ENCODE results near the gene MAPK4. TPM values are rescaled to one million over a fixed set of nuclear protein-coding genes. Genes with fewer than 3 reads are reported as not detected.

Gene MAPK4
- total RNA-seq: not detected in 2 replicates

DNA sequence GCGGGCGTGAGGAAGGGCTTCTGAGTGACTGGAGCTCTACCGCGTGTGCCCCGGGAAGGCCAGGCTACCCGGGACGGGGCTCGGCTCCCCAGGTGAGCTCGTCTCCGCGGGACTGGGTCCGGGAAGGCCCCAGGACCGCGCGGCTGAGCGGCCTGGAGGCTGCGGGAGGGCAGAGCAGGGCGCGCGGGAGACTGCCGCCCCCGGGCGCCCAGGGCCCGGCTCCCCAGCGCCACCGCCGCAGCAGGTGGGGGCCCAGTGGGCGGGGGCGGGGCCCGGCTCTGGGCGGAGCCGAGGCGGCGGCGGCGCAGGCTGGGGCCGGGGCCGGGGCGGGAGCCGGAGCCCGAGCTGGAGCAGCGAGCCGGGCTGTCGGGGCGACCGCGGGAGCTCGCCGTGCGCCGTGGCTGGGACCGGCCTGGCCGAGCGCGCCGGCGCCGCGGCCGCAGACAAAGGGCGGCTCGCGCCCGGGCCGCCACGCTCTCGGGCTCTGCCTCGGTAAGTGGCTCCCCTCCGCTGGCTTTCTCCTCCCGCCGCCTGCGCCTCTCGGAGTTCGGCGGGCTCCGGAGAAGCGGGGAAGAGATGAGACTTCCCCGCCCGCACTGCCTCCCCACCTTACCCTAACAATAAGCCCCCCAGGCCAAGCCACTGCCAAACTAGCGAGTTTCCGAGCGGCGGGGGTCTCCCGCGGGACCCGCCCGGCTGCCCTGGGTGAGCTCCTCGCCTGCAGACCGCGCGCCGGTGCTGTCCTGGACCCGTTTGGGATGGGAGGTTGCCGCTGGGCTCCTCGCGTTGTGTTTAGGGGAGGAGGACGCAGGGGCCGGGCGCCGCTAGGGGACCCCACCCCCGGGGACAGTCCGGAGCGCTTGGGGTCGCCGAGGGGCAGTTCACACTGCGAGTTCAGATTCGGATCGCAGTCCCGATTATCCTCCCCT lies at the start of gene MAPK4:
Gene MAPK4, plus strand, starts transcription at position 336 of the 929 bp plus-strand sequence. CDS start 103,872 bp downstream, outside the sequence.

Other genes with a start within 250 kb of the MAPK4 start
- gene SKA1, start 185.0 kb upstream of the MAPK4 start, total RNA-seq: 21.1 and 34.3 TPM in 2 replicates

All from myometrial cell (primary cell).